ENCODE data around the gene USP32. TPM values are rescaled to one million over a fixed set of nuclear protein-coding genes. Genes with fewer than 3 reads are reported as not detected.

The USP32 gene
- total RNA-seq, 1 experiment from 2014 or later: 73.5 TPM

DNA sequence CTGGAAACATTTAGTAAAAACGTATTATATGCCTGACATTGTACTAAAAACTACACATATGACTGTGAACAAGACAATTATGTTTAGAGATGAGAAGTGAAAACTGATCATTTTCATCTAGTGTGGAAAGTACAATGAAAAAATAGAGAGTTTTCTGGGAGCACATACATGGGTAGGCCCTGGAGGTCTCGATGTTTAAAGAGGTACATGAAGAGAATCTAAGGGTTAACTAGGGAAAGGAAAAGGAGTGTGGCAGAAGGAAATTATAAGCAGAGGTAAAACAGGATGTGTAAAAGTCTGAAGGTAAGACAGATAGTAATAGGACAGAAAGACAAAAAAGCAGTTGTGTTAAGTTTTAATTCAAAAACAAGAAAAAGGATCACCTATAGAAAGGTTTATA is 113.7 kb downstream of the USP32 start:
- H3K4ac ChIP-seq (ENCODE audit: low read depth, low read length): no peak overlapping the region
- H2BK120ac ChIP-seq (ENCODE audit: low read depth, low read length, poor library complexity, severe bottlenecking): no peak overlapping the region
- no peaks in the 10 kb centered on the region for H3K23me2 ChIP-seq (ENCODE audit: insufficient read length, low read depth, low read length, poor library complexity, severe bottlenecking)
- H3K27me3 ChIP-seq (ENCODE audit: insufficient read depth, low read length): no peaks in the 10 kb centered on the region
- Mint-ChIP-seq H3K27me3 (ENCODE audit: low read depth) (no peaks in the 10 kb centered on the region), H3K27ac (no peak overlapping the region; a peak in 1 of 7 replicates), H3K4me1 (peaks cover 3 to 4% of the 10 kb centered on the region in 2 experiments; a peak in 3 of 4 replicates), H3K9me3 (no peaks in the 10 kb centered on the region), H3K36me3 (ENCODE audit: insufficient read depth in 1 of 3, low read depth in 3 of 3) (peaks cover 0 to 6% (median 0%) of the 10 kb centered on the region in 3 experiments; a peak in 1 of 7 replicates), H3K4me3 (no peak overlapping the region)
- no peak overlapping the region for H2BK5ac ChIP-seq (ENCODE audit: insufficient read length, low read length)
- no peaks in the 10 kb centered on the region for H3K79me2 ChIP-seq (ENCODE audit: insufficient read depth, low read length)
- H2BK15ac ChIP-seq (ENCODE audit: low read depth, low read length): no peak overlapping the region
- H3K79me1 ChIP-seq (ENCODE audit: insufficient read depth, low read depth, low read length, poor library complexity, severe bottlenecking): no peaks in the 10 kb centered on the region
- no peaks in the 10 kb centered on the region for H3K9me3 ChIP-seq (ENCODE audit: control insufficient read depth, low read depth, low read length)
- H4K91ac ChIP-seq (ENCODE audit: insufficient read length, low read depth, low read length): no peak overlapping the region
- H3K9ac ChIP-seq (ENCODE audit: extremely low read depth, insufficient read length, low read length): no peak overlapping the region
- H4K8ac ChIP-seq (replicated peaks; ENCODE audit: insufficient read length, low read depth, low read length): no peak overlapping the region
- no peak overlapping the region for H3K18ac ChIP-seq (ENCODE audit: insufficient read length, low read depth, low read length)
- no peak overlapping the region for H3K27ac ChIP-seq (ENCODE audit: insufficient read length, low read depth, low read length)
- H3K23ac ChIP-seq (ENCODE audit: insufficient read length, low read depth, low read length): no peak overlapping the region
- no peak overlapping the region for H2AK5ac ChIP-seq (ENCODE audit: insufficient read length, low read length)
- H4K20me1 ChIP-seq (ENCODE audit: control insufficient read depth, insufficient read depth, insufficient read length): no peaks in the 10 kb centered on the region
- no peak overlapping the region for H2BK12ac ChIP-seq (ENCODE audit: insufficient read length, low read depth, low read length)
- H3K56ac ChIP-seq (ENCODE audit: insufficient read length, low read depth, low read length): no peak overlapping the region
- TF ChIP-seq, protein P1, sequence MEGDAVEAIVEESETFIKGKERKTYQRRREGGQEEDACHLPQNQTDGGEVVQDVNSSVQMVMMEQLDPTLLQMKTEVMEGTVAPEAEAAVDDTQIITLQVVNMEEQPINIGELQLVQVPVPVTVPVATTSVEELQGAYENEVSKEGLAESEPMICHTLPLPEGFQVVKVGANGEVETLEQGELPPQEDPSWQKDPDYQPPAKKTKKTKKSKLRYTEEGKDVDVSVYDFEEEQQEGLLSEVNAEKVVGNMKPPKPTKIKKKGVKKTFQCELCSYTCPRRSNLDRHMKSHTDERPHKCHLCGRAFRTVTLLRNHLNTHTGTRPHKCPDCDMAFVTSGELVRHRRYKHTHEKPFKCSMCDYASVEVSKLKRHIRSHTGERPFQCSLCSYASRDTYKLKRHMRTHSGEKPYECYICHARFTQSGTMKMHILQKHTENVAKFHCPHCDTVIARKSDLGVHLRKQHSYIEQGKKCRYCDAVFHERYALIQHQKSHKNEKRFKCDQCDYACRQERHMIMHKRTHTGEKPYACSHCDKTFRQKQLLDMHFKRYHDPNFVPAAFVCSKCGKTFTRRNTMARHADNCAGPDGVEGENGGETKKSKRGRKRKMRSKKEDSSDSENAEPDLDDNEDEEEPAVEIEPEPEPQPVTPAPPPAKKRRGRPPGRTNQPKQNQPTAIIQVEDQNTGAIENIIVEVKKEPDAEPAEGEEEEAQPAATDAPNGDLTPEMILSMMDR (conservative IDR thresholded peaks at IDR 0.05): no peak
- H3T11ph ChIP-seq (ENCODE audit: low read length): no peak overlapping the region
- H3K4me2 ChIP-seq (ENCODE audit: insufficient read depth, insufficient read length, low read length): no peak overlapping the region
- H2BK20ac ChIP-seq (ENCODE audit: low read depth, low read length, poor library complexity, severe bottlenecking): no peak overlapping the region
- no peak overlapping the region for H3K14ac ChIP-seq (ENCODE audit: insufficient read depth, low read length)
- no peak overlapping the region for H4K5ac ChIP-seq (ENCODE audit: insufficient read length, low read depth, low read length)
- DNase-seq: no peak
- H2AFZ ChIP-seq (ENCODE audit: low read length): no peak overlapping the region
- no peaks in the 10 kb centered on the region for H3K4me1 ChIP-seq (ENCODE audit: insufficient read depth, low read length)
- WGBS (ENCODE audit: extremely low coverage, insufficient read length, low lambda C conversion rate): no CpG with 5 or more reads among the region's 2 CpGs
